Brain microvascular endothelial cell (primary cell): ENCODE measurements around the gene HEATR5A.

Experiments used
- DNase-seq: peaks from one replicate; pipeline ENCODE4 v3.0.0-alpha.2; 2020
- H3K27ac ChIP-seq: fragments of 250-450 bp; sonication (Bioruptor Pico); 2 replicates; pipeline ENCODE4 v1.5.1; 2020; ENCODE audit warnings: mild to moderate bottlenecking, moderate library complexity
- H3K27me3 ChIP-seq: fragments of 250-450 bp; sonication (Bioruptor Pico); replicated peaks from 2 replicates; pipeline ENCODE4 v1.5.1; 2020; ENCODE audit warnings: mild to moderate bottlenecking
- H3K36me3 ChIP-seq: fragments of 250-450 bp; sonication (Bioruptor Pico); replicated peaks from 2 replicates; pipeline ENCODE4 v1.5.1; 2020; ENCODE audit warnings: mild to moderate bottlenecking
- H3K4me3 ChIP-seq: 2 replicates; pipeline ENCODE4 v1.5.1; 2011; ENCODE audit warnings: low read depth, mild to moderate bottlenecking, control low read depth, low read length, moderate library complexity
- in situ Hi-C: cut with HindIII; loops from 2 replicates; pipeline ENCODE4 v1.10.0; 2017; ENCODE audit warnings: low sequenced_read_pairs, low pct_ligation_motif_present
- TF ChIP-seq, protein P1 (sequence below): IDR thresholded peaks from 2 replicates; pipeline ENCODE4 v1.5.1; 2011; ENCODE audit warnings: low read depth, mild to moderate bottlenecking, moderate library complexity, low read length, control low read depth, inconsistent platforms; ENCODE audit errors: missing control alignments

HEATR5A gene

DNA sequence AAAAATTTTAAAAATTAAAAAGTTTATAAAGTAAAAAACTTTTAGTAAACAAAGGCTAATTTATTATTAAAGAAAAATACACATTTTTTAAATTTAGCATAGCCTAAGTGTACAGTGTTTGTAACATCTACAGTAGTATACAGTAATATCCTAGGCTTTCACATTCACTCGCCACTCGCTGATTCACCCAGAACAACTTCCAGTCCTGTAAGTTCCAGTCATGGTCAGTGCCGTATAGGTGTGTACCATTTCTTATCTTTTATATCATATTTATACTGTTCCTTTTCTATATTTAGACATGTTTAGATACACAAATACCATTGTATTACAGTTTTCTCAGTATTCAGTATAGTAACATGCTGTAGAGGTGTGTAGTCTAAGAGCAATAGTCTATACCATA lies 28.9 kb downstream of the HEATR5A start:
- H3K4me3 ChIP-seq = no peak overlapping the region
- TF ChIP-seq, protein P1, sequence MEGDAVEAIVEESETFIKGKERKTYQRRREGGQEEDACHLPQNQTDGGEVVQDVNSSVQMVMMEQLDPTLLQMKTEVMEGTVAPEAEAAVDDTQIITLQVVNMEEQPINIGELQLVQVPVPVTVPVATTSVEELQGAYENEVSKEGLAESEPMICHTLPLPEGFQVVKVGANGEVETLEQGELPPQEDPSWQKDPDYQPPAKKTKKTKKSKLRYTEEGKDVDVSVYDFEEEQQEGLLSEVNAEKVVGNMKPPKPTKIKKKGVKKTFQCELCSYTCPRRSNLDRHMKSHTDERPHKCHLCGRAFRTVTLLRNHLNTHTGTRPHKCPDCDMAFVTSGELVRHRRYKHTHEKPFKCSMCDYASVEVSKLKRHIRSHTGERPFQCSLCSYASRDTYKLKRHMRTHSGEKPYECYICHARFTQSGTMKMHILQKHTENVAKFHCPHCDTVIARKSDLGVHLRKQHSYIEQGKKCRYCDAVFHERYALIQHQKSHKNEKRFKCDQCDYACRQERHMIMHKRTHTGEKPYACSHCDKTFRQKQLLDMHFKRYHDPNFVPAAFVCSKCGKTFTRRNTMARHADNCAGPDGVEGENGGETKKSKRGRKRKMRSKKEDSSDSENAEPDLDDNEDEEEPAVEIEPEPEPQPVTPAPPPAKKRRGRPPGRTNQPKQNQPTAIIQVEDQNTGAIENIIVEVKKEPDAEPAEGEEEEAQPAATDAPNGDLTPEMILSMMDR = no peak
- no peak overlapping the region for H3K27ac ChIP-seq
- no peak for DNase-seq
- H3K27me3 ChIP-seq = no peaks in the 10 kb centered on the region
- in situ Hi-C loops = no loop called here
- peaks cover 18% of the 10 kb centered on the region for H3K36me3 ChIP-seq

DNA sequence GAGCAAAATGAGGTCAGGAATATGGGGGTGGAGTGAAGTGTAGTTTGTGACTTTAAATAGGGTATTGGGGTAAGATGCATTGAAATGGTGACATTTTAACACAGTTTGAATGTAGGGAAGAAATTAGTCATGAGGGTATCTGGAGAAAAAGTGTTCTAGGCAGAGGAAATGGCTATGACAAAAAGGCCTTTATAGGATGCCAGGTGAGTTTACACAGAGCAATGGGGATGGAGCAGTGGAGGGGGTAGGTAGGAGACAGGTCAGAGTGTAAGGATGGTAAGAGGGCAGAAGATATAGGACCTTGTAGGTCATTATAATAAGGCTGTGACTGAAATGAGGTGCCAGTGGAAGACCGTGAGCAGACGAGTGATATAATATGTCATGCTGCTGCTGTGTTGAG lies 30.4 kb downstream of the HEATR5A start:
- Histone ChIP-seq H3K36me3 (peaks cover 17% of the 10 kb centered on the region), H3K27ac (no peak overlapping the region), H3K4me3 (no peak overlapping the region), H3K27me3 (no peaks in the 10 kb centered on the region)
- DNase-seq = no peak
- in situ Hi-C loops = no loop called here
- TF ChIP-seq, protein P1 = no peak

DNA sequence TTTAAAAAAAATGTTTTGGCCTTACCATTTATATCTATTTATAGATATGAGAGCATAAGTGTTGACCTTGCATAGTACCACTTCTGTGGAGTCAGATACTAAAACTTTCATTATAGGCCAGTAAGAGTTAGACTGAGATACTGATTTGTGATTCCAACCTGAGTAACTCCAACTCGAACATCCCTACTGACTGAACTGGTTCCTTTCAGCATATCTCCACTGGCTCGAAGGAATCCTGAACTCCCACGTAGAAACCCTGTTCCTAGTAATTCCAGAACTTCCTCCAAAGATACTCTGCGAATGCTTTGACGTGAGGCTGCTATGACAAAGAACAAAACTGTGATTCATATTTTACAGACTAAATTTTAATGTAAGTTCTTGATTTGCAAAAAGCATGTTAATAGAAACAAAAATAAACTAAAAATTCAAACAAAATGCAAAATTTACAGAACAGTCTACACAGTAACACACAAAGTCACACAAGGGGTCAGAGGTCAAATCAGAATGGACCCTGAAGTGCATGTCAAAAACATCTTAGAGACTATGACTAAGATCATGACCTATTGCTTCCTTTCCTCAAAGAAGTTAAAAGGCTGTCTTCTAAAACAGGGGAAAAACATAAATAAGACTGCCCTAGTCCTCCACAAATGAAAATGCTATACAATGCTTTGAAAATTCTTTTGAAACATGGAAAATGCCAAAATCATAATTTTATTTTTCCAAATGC lies 31.5 kb downstream of the HEATR5A start:
- TF ChIP-seq, protein P1 = no peak
- in situ Hi-C loops = no loop called here
- Histone ChIP-seq H3K27ac (peak overlapping the region; percentile 72), H3K27me3 (no peaks in the 10 kb centered on the region), H3K4me3 (no peak overlapping the region), H3K36me3 (peaks cover 15% of the 10 kb centered on the region)
- peak; percentile 70 for DNase-seq

DNA sequence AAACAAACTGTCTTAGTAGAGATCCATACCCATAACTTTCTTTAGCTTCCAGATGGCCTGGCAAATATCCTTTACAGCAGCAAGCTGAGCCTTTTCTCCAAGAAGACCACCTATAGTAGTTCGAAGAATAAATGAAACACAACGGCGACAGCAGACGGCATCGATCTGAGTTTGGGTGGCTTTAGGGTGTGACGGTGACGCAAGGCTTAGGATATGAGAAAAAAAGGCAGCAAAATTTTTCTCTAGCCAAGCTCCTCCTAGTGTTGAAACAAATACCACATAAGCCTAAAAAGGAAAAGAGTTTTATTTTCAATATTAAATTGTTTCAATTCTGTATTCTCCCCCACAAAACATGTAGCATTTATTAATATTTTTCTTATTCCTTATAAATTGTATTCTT lies 33.3 kb downstream of the HEATR5A start:
- peaks cover 15% of the 10 kb centered on the region for H3K36me3 ChIP-seq
- no peaks in the 10 kb centered on the region for H3K27me3 ChIP-seq
- no peak for DNase-seq
- TF ChIP-seq, protein P1 = no peak
- no peak overlapping the region for H3K4me3 ChIP-seq
- H3K27ac ChIP-seq = no peak overlapping the region
- in situ Hi-C loops = no loop called here

DNA sequence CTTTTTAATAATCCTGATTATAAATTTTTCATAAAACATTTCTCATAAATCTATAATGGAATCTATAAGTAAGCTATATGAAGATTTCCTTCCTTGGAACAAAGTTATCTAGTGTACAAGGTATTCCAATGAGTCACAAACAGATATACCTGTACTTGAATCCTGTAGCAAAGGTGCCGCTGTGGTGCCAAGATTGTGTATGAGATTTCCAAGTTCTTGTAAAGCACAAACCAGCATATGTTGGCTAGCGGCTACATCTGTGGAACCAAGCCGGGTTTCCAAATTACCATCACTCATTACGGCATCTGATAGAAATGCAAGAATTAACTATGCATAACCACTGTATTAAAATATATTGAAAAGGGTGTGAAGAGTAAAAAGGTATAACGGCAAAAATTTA lies 34.1 kb downstream of the HEATR5A start:
- Histone ChIP-seq H3K36me3 (peaks cover 12% of the 10 kb centered on the region), H3K27ac (no peak overlapping the region), H3K4me3 (no peak overlapping the region), H3K27me3 (no peaks in the 10 kb centered on the region)
- no peak for DNase-seq
- TF ChIP-seq, protein P1 = no peak
- in situ Hi-C loops = no loop called here

DNA sequence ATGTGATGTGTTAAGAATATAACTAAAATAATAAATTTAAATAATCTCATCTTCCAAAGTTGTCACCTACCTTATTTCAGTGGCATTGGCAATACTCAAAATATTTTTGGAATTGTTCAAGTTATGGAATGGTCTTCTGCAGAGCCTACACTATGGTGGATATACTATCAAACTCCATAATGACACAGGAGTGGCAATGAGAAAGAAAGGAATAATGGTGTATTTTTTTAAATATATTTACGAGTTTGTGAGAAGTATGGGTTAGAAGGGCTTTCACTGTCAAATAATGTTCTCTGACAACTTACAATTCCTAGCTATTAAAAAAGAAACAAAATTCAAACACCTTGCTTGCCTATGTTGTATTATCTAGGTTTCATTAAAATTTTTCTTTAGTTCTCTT lies 38.1 kb downstream of the HEATR5A start:
- in situ Hi-C loops = no loop called here
- H3K36me3 ChIP-seq = peaks cover 9% of the 10 kb centered on the region
- TF ChIP-seq, protein P1 = no peak

More for the DNA sequence above, 38.1 kb downstream of the HEATR5A start:
- no peak overlapping the region for H3K4me3 ChIP-seq
- H3K27ac ChIP-seq = no peak overlapping the region
- no peaks in the 10 kb centered on the region for H3K27me3 ChIP-seq
- DNase-seq = no peak
